NB4 (cell line): ENCODE data around the gene ANKRD18B.
"Not testable (repeated sequence)": the region's sequence is repeated elsewhere in the genome, so short reads cannot be mapped to it uniquely, and the experiment has no call there.

Experiments
- MYC ChIP-seq: IDR thresholded peaks from 2 replicates; pipeline ENCODE4 v1.6.1; 2011; ENCODE audit warnings: low read depth, low read length
- TF ChIP-seq, protein P1 (sequence below): IDR thresholded peaks from one replicate; pipeline ENCODE4 v1.5.1; 2012; ENCODE audit warnings: low read depth, low read length

DNA sequence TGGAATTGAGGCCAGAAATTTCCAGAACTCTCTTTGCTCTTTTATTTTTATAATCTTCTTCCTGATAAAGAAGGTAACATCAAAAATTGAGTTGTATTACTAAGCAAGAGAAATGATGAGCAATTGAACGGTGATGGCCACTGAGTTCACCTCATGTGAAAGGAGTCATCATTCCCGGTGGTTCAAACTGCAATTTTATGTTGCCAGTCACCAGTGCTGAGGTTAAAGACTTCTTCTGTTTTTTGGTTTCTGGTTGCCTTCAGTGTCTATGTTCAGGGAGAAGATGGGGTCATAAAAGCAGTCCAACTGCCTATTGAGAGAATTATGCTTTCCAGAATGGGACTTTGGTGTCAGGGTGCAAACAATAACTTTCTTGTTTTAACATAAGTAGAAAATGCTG lies 19.4 kb downstream of the ANKRD18B start:
- TF ChIP-seq, protein P1, sequence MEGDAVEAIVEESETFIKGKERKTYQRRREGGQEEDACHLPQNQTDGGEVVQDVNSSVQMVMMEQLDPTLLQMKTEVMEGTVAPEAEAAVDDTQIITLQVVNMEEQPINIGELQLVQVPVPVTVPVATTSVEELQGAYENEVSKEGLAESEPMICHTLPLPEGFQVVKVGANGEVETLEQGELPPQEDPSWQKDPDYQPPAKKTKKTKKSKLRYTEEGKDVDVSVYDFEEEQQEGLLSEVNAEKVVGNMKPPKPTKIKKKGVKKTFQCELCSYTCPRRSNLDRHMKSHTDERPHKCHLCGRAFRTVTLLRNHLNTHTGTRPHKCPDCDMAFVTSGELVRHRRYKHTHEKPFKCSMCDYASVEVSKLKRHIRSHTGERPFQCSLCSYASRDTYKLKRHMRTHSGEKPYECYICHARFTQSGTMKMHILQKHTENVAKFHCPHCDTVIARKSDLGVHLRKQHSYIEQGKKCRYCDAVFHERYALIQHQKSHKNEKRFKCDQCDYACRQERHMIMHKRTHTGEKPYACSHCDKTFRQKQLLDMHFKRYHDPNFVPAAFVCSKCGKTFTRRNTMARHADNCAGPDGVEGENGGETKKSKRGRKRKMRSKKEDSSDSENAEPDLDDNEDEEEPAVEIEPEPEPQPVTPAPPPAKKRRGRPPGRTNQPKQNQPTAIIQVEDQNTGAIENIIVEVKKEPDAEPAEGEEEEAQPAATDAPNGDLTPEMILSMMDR = not testable (repeated sequence)
- not testable (repeated sequence) for TF ChIP-seq MYC
